ENCODE results near the gene PLXNA1.

The PLXNA1 gene

GRCh38 chr3:126988451-126989021 lies 5.6 kb downstream of the PLXNA1 start:
- no peak for DNase-seq (ENCODE audit: low spot score)

DNA sequence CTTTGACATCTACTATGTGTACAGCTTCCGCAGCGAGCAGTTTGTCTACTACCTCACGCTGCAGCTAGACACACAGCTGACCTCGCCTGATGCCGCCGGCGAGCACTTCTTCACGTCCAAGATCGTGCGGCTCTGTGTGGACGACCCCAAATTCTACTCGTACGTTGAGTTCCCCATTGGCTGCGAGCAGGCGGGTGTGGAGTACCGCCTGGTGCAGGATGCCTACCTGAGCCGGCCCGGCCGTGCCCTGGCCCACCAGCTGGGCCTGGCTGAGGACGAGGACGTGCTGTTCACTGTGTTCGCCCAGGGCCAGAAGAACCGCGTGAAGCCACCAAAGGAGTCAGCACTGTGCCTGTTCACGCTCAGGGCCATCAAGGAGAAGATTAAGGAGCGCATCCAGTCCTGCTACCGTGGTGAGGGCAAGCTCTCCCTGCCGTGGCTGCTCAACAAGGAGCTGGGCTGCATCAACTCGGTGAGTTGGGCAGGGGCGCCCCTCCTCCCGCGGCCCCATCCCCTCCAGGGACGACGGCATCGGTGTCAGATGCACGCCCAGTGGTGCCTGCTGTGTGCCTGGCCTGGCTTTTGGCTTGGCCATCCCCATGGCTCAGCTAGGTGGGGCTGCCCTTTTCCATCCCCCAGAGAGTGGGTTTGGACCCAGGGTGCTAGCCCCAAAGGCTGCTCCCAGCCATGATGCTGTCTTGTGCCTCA lies 6.6 kb downstream of the PLXNA1 start:
- no peak for DNase-seq (ENCODE audit: low spot score)

- DNase-seq (ENCODE audit: low spot score) = no peak
These were observed 7.2 kb downstream of the PLXNA1 start for GRCh38 chr3:126990024-126990700.

GRCh38 chr3:126990890-126991289 lies 8.0 kb downstream of the PLXNA1 start:
- DNase-seq (ENCODE audit: low spot score) = no peak

DNA sequence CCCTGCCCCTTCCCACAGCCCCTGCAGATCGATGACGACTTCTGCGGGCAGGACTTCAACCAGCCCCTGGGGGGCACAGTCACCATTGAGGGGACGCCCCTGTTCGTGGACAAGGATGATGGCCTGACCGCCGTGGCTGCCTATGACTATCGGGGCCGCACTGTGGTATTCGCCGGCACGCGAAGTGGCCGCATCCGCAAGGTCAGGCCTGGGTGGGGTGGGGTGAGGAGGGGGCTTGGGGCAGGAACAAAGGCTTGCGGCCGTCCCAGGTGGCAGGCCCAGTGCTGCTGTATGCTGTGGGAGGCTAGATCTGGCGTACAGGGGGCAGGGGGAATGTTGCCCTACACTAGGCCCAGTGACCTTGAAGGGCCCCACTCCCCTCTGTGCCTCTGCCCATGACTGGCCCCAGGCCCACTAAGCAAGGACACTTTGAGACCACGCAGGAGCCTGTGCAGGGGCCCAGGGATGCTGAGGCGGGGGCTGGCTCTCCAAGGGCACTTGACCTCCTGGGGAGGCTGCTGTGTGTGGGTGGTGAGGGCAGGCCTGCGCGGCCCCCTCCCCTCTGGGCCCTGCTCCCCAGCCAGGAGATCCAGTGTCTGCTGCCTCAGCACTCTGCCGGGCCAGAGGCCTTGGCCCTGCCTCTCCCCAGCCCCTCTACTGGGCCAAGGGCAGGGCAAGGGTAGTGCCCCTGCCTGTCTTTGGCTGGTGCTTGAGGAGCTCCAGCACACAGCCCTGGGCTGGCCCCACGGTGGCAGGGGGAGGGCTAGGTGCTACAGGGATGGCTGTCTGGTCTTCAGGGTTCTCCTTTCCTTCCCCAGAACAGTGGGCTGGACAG lies 8.7 kb downstream of the PLXNA1 start:
- no peak for DNase-seq (ENCODE audit: low spot score)

- no peak for DNase-seq (ENCODE audit: low spot score)
These were observed 9.3 kb downstream of the PLXNA1 start for GRCh38 chr3:126992216-126992615.

DNA sequence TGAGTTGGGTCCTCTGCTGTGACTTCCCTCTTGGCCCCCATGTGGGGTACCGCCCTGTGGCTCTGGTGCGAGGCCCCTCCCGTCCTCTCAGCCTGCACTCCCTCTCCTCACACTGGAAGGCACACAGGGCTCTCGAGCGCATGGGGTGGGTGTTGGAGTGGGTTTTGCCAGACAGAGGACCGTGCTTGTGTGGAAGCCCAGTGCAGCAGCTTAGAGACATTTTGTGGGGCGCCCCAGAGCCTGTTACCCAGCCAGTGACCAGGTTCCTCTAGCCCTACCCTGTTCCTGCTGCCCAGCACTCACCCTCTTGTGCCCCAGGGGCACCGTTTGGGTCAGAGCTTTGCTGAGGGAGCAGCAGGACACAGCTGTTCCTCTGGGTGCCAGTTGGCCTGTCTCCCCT lies 9.9 kb downstream of the PLXNA1 start:
- no peak for DNase-seq (ENCODE audit: low spot score)

DNA sequence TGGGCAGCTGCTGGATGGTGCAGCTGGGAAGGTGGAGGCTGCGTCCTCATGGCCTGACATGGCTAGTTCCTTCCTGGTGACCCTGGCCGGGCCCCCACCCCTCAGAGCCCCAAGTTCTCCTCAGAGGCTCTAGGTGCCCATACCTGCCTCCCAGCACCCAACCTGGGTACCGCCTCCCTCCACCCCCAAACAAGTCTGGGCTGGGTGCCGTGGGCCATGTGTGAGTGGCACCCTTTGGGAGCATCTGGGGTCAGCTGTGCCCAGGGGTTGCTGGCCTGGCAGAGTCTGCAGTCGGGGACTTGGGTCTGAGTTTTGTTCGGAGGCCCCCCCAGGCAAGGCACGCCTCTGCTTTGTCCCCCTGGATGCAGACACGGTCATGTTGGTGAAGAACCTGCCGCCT lies 10.5 kb downstream of the PLXNA1 start:
- DNase-seq (ENCODE audit: low spot score) = no peak

- no peak for DNase-seq (ENCODE audit: low spot score)
These were observed 11.8 kb downstream of the PLXNA1 start for GRCh38 chr3:126994661-126995245.

GRCh38 chr3:126995254-126995780 lies 12.4 kb downstream of the PLXNA1 start:
- DNase-seq (ENCODE audit: low spot score) = no peak

- DNase-seq (ENCODE audit: low spot score) = no peak
These were observed 13.1 kb downstream of the PLXNA1 start for GRCh38 chr3:126995926-126996512.

DNA sequence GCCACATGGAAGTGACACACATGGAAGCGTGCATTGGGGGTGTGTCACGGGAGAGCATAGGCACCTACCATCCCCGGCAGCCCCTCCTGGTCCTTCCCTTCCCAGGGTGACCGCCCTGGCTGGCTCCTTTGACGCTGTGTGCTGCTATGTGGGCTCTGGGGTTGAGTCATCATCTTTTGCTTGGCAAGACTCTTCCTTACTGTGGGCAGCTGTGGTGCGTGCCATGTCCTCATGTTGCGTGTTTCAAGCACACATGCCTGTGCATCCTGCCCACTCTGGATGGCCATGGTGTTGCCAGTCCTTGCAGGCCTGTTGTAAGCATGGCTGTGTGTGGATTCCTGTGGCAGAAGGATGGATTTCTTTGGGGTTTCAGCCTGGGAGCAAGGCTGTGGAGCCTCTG lies 14.0 kb downstream of the PLXNA1 start:
- DNase-seq (ENCODE audit: low spot score) = no peak

- no peak for DNase-seq (ENCODE audit: low spot score)
These were observed 14.6 kb downstream of the PLXNA1 start for GRCh38 chr3:126997455-126998038.

GRCh38 chr3:126998320-126998719 lies 15.4 kb downstream of the PLXNA1 start:
- no peak for DNase-seq (ENCODE audit: low spot score)

- DNase-seq (ENCODE audit: low spot score) = no peak
These were observed 15.8 kb downstream of the PLXNA1 start for GRCh38 chr3:126998728-126999127.

DNA sequence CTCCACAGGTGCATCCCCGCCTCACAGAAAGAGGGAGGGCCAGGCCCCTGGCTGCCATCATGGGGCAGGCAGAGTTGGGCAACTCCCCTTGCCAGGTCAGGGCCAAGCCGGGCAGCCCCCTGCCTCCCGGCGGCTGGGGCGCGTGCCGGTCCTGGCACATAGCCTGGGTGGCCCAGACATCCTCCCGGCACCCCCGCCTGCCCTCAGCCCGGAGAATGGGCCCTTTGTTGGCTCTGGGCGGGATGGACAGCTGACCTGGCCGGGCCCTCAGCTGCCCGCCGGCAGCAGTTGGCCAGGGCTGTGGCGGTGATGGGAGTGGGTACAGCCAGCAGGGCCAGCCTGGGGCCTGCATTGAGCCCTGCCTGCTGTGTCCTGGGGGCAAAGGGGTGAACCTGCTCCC lies 16.5 kb downstream of the PLXNA1 start:
- peak; percentile 80 for DNase-seq (ENCODE audit: low spot score)

- DNase-seq (ENCODE audit: low spot score) = no peak
These were observed 17.2 kb downstream of the PLXNA1 start for GRCh38 chr3:127000119-127000518.

- DNase-seq (ENCODE audit: low spot score) = no peak
These were observed 17.8 kb downstream of the PLXNA1 start for GRCh38 chr3:127000761-127001160.

- no peak for DNase-seq (ENCODE audit: low spot score)
These were observed 18.7 kb downstream of the PLXNA1 start for GRCh38 chr3:127001486-127002194.

Data from COLO829 (cell line).